HG03066 (cell line): ENCODE data around the gene RHOBTB3.
A peak's percentile ranks its signal among the peaks of the same experiment; 100 is the strongest.
"Not testable (repeated sequence)": the region's sequence is repeated elsewhere in the genome, so short reads cannot be mapped to it uniquely, and the experiment has no call there.

Source experiments
- ATAC-seq: cut with Tn5 transposase; IDR thresholded peaks from one replicate; pipeline ENCODE4 v1.9.1; 2021; ENCODE audit warnings: low read depth; ENCODE audit not compliant: unreplicated experiment

Gene RHOBTB3

DNA sequence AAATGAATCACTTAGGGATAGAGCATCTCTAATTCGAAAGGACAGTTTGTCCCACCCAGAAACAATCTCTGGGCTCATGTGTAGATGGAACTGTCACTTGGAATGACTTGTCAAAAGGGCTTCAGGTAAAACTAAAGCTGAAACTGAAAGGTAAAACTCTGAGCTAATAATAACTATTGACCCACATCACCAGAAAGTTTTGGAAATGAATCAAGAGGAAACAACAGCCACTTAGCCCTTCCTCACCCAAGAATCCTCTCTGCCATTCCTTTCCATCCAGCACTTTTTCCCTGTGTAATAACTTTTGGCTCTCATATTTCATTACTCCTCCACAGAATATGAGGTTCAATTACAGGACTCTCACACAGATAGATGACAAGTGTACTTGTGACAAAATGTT, 105.4 kb downstream of the RHOBTB3 start:
- no peak for ATAC-seq

DNA sequence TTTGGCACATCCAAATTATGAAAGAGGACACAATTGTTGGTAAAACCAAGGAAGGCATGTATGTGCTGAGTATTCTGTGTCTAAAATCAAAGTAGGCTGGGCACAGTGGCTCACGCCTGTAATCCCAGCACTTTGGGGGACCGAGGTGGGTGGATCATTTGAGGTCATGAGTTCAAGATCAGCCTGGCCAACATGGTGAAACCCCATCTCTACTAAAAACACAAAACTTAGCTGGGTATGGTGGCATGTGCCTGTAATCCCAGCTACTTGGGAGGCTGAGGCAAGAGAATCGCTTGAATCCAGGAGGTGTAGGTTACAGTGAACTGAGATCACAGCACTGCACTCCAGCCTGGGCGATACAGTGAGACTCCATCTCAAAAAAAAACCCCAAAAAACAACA, 105.8 kb downstream of the RHOBTB3 start:
- ATAC-seq = not testable (repeated sequence)

DNA sequence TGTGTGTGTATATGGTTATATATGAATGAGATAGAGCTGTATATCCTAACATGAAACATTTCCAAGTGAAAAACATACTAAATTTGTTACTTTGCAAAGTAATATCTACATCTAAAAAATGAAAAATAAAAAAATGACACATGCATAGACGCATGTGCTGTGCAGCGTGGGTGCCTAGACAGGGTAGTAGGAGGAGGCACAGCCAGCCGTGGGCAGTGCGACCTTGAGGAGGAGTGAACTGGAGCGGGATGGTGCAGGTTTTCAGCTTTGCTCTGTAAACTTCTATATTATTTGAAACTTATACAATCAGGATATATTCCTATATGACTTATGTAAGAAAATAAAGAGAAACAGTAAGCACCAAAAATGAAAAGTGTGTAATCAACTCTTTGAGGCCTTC, 106.4 kb downstream of the RHOBTB3 start:
- no peak for ATAC-seq

DNA sequence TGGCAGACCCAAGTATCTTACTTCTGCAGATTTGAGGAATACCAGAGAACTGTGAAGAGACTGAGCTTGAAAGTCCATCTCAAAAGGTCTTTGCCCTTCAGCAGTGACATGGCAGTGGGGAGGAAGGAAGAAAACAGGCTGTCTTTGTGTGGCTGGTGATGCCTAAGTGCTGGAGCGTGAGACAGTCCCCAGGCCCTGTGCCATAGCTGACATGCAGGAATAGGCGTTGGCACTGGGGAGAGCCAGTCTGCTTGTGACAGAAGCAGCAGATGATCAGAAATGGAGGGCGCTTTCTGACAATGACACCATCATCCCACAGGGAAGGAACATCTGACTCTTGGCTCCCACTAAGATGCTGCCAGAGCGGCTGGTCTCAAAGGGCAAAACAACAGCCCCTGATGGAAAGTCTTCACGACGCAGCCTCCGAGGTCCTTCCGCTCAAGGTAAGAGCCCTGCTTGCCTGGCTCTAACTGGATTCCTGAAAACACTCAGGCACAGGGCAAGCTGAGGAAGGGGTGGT, 106.9 kb downstream of the RHOBTB3 start:
- ATAC-seq = no peak

DNA sequence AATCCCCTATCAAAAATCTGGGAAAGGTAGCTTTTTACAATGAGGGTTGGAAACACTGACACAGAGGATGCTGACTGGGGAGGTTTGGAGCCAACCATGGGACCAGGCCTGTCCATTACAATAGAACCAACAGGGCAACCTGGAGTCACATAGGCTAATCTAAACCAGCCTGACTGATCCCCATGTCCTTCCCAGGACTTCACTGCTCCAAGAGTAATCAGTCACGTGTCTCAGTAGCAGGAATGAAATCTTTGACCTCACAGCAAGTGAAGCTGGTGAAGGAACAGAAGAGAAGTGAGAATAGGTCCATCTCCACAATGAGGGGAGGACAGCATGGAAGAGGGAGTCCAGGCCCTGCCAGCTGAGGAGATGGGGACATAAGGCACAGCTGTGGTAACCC, 107.4 kb downstream of the RHOBTB3 start:
- ATAC-seq = no peak

DNA sequence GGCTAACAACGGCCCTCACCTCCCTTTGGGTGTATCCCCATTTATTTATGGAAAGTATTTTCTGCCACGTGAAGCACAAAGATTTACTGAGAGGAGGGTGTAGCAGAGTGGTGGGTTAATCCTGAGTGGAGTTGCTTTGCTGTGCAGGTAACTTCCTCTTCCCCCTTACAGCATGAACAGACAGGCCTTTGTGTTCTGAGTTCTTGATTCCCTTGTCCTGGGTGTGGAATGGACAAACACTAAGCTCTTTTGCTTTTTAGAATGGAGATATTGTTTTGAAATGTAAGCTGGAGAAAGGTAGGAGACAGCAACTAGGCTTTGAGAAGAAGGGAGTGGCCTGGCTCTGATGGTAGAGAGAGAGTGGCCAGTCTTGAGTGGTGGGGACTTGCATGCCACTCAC, 108.5 kb downstream of the RHOBTB3 start:
- no peak for ATAC-seq

DNA sequence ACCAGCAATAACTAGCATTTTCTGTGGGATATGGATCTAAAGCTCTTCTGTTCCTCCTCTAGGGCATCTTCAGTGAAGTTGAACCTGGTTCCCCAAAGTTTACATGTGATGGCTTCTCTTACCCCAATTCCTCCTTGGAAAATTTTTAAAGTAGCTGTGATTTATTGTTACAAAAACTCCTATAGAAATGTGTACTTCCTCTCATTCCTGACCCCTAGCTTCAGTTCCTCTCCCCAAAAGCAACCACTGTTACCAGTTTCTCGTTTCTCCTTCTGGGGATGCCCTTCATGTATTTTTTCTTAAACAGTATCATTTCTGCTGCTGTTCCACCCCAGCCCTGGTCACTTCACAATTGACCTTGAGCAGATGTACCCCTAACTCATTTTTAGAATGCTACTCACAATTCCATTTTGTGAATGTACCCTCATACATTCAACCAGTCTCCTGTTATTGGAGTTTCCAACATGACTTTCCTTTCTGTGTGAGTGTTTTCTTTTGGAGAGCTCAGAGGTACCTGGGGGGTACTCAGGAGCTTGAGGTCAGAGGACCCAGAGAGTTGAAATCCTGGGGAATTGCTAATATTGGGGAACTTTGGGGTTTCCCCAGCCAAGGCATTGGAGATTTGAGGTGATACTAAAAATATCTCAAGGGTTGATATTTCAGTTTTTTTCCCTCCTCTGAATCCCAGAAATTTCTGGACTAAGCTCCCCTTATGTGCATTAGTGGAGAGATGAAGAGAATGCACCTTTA, 110.0 kb downstream of the RHOBTB3 start:
- ATAC-seq = no peak

DNA sequence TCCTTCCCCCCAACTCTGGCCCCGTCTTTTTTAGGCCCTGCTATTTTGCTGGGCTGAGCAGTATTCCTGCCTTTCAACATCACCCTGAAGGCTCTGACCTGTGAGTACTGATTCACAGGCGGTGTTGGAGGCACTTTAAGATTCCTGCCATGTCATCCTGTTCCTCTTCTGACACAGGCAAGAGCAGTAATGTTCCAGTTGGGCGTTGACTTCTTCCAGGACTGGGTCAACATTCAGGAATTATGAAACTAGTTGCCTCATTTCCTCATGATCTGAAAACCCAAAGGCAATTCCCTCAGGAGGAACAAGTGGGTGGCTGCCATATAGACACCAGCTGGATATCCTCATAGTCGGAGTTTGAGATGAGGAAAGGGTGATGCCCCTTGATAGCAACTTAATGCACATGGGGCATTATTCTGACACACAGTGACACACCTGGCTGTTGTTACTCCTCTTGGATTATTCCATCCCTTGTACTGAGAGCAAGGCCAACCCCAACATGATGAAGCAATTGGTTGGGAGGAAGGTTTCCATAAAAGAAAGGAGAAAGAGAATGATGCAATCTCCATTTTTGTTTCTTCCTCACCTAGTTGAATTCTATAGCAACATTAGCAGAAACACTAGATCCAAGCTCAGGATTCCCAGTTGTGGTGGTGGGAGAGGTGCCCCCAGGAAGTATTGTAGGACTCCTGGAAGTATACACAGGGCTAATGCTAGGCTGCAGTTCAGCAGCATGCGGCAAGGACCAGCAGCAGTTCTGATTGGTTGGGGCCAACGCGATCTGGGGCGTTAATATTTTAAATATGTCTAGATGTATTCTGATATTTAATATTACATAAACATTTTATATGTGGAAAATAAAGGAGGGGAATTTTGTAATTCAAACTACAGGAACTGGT, 111.0 kb downstream of the RHOBTB3 start:
- no peak for ATAC-seq

DNA sequence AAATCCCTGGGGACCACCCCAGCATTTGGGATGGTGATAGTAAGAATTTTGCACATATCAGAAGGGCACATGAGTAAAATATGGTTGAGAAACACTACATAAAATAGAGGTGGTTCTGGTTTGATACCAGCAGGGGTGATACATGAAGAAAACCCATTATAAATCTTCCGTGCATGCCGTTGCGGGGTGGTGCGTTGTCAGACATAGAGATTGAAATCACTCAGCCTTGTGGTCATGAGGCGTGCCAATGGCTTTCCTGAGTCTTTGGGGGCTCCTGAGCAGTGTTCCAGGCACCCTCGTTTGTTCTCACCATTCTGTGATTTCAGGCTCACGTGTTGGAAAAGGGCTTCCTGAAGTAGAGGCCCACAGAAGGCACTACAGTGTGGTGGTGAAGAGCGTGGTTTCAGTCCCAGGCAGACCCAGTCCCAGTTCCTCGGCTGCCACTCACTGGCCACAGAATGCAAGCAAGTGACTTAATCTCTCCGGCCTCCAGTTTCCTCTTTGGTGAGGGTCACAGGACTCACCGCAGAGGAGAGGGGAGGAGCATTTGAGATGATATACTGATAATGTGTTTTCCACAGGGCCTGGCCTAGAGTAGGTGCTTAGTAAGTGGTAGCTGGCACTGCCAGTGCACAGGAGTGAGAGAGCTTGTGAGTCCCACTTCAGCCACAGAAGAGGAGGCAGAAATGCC, 111.9 kb downstream of the RHOBTB3 start:
- peak; percentile 94 for ATAC-seq

DNA sequence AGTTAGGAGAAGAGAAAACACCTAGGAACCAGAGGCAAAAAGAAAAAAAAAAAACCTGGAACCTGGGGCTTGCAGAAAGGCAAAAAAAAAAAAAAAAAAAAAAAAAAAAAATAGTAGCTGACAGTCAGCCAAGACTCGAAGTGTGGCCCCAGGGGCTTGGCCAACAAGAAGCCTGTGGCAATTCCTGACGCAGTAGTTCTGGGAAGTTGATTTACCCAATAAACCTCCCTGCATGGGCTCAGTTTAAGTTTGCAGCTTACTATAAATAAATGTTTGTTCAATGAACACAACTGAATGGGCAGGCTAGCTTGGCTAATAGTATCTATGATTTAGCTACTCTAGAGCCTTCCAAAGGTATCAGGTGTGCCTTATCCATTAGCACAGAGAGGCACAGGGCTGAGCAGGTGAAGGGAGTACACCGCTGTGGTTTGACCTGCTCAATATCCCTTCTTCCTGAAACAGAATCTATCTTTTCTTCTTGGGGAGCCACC, 112.6 kb downstream of the RHOBTB3 start:
- no peak for ATAC-seq

DNA sequence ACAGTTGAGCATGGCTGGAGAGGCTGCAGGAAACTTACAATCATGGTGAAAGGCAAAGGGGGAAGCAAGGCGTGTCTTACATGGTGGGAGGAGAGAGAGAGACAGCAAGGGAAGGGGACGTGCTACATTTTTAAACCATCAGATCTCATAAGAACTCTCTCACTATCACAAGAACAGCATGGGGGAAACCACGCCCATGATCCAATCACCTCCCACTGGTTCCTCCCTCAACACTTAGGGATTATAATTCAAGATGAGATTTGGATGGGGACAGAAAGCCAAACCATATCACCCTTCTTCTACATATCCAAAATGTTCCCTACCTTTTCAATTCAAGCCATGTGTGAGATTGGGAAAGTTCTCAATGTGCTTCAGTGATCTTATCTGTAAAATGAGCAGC, 114.3 kb downstream of the RHOBTB3 start:
- ATAC-seq = no peak
